Naive thymus-derived CD4-positive, alpha-beta T cell (primary cell): ENCODE results near the gene IL36A. TPM values are rescaled to one million over a fixed set of nuclear protein-coding genes. Genes with fewer than 3 reads are reported as not detected.
A peak's percentile ranks its signal among the peaks of the same experiment; 100 is the strongest.

ENCODE experiments used
- ATAC-seq: fragments of 150-1000 bp; cut with Tn5 transposase; 2 replicates; pipeline ENCODE4 v1.10.0; 2021; ENCODE audit warnings: mild to moderate bottlenecking, moderate library complexity
- CTCF ChIA-PET: fragments of 350-600 bp; sonication (Branson Sonifier 250); formaldehyde crosslinking; loops from one replicate; lab custom pipeline; 2021; ENCODE audit warnings: antibody characterized with exemption; lab: Charles Lee
- POLR2A ChIA-PET: fragments of 350-600 bp; sonication (Branson Sonifier 250); formaldehyde crosslinking; loops from one replicate; lab custom pipeline; 2021; ENCODE audit warnings: antibody characterized with exemption, inconsistent platforms; lab: Charles Lee
- DNase-seq, 9 donors: peaks; one replicate each; pipeline versions ENCODE4 v3.0.0 to v3.0.0-alpha.2; 2020 to 2022; ENCODE audit warnings: mixed read lengths in 1 of 9
- H3K27ac ChIP-seq: one replicate; pipeline ENCODE4 v1.7.0; 2013; ENCODE audit warnings: mild to moderate bottlenecking, low read depth, low read length, moderate library complexity
- H3K27me3 ChIP-seq, 2 donors: one replicate each; pipeline ENCODE4 v1.7.0; 2013; ENCODE audit warnings: low read length in 2 of 2, mild to moderate bottlenecking in 2 of 2, moderate library complexity in 2 of 2; ENCODE audit not compliant: control insufficient read depth in 2 of 2, insufficient read depth in 2 of 2
- H3K36me3 ChIP-seq, 3 experiments: 1 replicate in 2 of 3; 2 replicates in 1 of 3; pipeline ENCODE4 v1.7.0; 2013; ENCODE audit warnings: low read length in 3 of 3, mild to moderate bottlenecking in 3 of 3, moderate library complexity in 1 of 3; ENCODE audit not compliant: insufficient read depth in 3 of 3, control insufficient read depth in 2 of 3
- H3K4me1 ChIP-seq, 2 donors: one replicate each; pipeline ENCODE4 v1.7.0; 2013; ENCODE audit warnings: low read length in 2 of 2, mild to moderate bottlenecking in 2 of 2, moderate library complexity in 1 of 2; ENCODE audit not compliant: control insufficient read depth in 2 of 2, insufficient read depth in 2 of 2
- H3K4me3 ChIP-seq: 2 replicates; pipeline ENCODE4 v1.7.0; 2013; ENCODE audit warnings: mild to moderate bottlenecking, low read length
- H3K9me3 ChIP-seq, 3 experiments: 1 replicate in 2 of 3; 2 replicates in 1 of 3; pipeline ENCODE4 v1.7.0; 2013; ENCODE audit warnings: low read length in 3 of 3; ENCODE audit not compliant: control insufficient read depth in 2 of 3
- H3K27ac Mint-ChIP-seq, 9 donors: one replicate each; pipeline ENCODE4 v1.8.0; 2020 to 2022; ENCODE audit warnings: mixed read lengths in 9 of 9, mild to moderate bottlenecking in 8 of 9, moderate library complexity in 5 of 9, inconsistent platforms in 2 of 9
- H3K27me3 Mint-ChIP-seq, 5 donors: one replicate each; pipeline ENCODE4 v1.8.0; 2021 to 2022; ENCODE audit warnings: mixed read lengths in 5 of 5, mild to moderate bottlenecking in 1 of 5
- H3K36me3 Mint-ChIP-seq, 5 donors: one replicate each; pipeline ENCODE4 v1.8.0; 2020 to 2022; ENCODE audit warnings: mixed read lengths in 5 of 5, mild to moderate bottlenecking in 3 of 5, inconsistent platforms in 1 of 5
- H3K4me1 Mint-ChIP-seq, 7 donors: one replicate each; pipeline ENCODE4 v1.8.0; 2020 to 2022; ENCODE audit warnings: mixed read lengths in 7 of 7, mild to moderate bottlenecking in 3 of 7, inconsistent platforms in 1 of 7
- H3K4me3 Mint-ChIP-seq, 10 donors: one replicate each; pipeline ENCODE4 v1.8.0; 2020 to 2022; ENCODE audit warnings: mild to moderate bottlenecking in 10 of 10, mixed read lengths in 10 of 10, moderate library complexity in 6 of 10, inconsistent platforms in 2 of 10
- H3K9me3 Mint-ChIP-seq, 11 donors: one replicate each; pipeline ENCODE4 v1.8.0; 2020 to 2022; ENCODE audit warnings: mixed read lengths in 11 of 11, mild to moderate bottlenecking in 4 of 11, inconsistent platforms in 1 of 11, moderate library complexity in 1 of 11
- intact Hi-C, 2 donors: fragments of 100-400 bp; cut with micrococcal nuclease; formaldehyde crosslinking; loops; one replicate each; pipeline ENCODE4 v1.15.1; 2023
- polyA plus RNA-seq, 2 donors: library from polyadenylated mRNA; unstranded; fragments of 300-500 nt; fragmentation: Illumina TruSeq; gene quantifications; one replicate each; pipeline ENCODE4 v1.2.3, GENCODE V29; 2021
- total RNA-seq, 6 experiments: library from RNA in 5 of 6; stranded (reverse) in 5 of 6; gene quantifications; 1 replicate in 5 of 6; 2 replicates in 1 of 6; pipeline ENCODE4 v1.2.3 and lab custom pipeline; 2021 to 2026

The IL36A gene
- total and polyA plus RNA-seq, 7 experiments from 2014 or later, result 0.44 to 1.8 (median 1.5) TPM; not detected in 1

DNA sequence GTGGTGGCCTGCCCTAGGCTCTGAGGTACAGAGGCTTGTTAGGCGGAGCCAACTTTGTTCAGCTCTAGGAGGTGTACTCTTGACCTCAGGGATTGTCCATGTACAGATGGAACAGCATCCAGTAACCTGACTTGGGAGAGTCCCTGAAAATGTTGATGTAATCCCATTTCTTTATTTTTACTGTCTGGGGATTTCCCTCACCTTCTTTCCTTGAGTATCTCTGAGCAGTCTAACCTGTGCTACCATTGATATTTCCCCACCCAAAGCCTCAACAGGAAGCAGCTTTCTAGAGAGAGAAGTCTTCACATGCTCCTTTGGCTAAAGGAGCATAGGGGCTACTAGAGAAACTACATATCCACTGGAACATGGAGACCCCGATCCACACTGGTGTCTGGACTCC, 10.4 kb downstream of the IL36A start:
- ATAC-seq, result no peak
- H3K27ac Mint-ChIP-seq, result peak overlapping the region in 1 of 9 donors; percentile 80
- H3K27ac ChIP-seq, result no peak overlapping the region
- H3K4me3 Mint-ChIP-seq, result peak overlapping the region in 1 of 10 donors; percentile 21
- peaks cover 0 to 34% (median 20%) of the 10 kb centered on the region in 7 donors for H3K4me1 Mint-ChIP-seq
- peaks cover 5 to 12% (median 7%) of the 10 kb centered on the region in 5 donors for H3K36me3 Mint-ChIP-seq
- H3K27me3 Mint-ChIP-seq, result peaks cover 0 to 53% (median 5%) of the 10 kb centered on the region in 5 donors
- CTCF ChIA-PET, result interaction anchor here (1.2 kb wide), 1 partner anchor 64 kb away, joined by 4 read pairs; no protein-coding TSS in a partner anchor
- no peak overlapping the region for H3K4me3 ChIP-seq
- H3K9me3 Mint-ChIP-seq, result peaks cover 0 to 24% (median 6%) of the 10 kb centered on the region in 11 donors
- POLR2A ChIA-PET, result interaction anchor here (0.7 kb wide), 1 partner anchor 23 kb away, joined by 3 read pairs; no protein-coding TSS in a partner anchor
- peaks cover 0 to 3% of the 10 kb centered on the region in 2 donors for H3K27me3 ChIP-seq
- no peaks in the 10 kb centered on the region for H3K36me3 ChIP-seq
- peak in 1 of 9 donors; percentile 7 for DNase-seq
- H3K4me1 ChIP-seq, result peaks cover 0 to 8% of the 10 kb centered on the region in 2 donors
- intact Hi-C loops, result loop anchor here in 1 of 2 donors (2.0 to 5.0 kb wide), 2 partner anchors 19 to 33 kb away; no protein-coding TSS in a partner anchor
- no peaks in the 10 kb centered on the region for H3K9me3 ChIP-seq

- Mint-ChIP-seq H3K27me3 (peaks cover 0 to 43% (median 5%) of the 10 kb centered on the region in 5 donors), H3K36me3 (peaks cover 2 to 12% (median 7%) of the 10 kb centered on the region in 5 donors), H3K27ac (no peak overlapping the region), H3K9me3 (peaks cover 0 to 20% (median 6%) of the 10 kb centered on the region in 11 donors), H3K4me3 (no peak overlapping the region), H3K4me1 (peaks cover 0 to 34% (median 20%) of the 10 kb centered on the region in 7 donors)
- Histone ChIP-seq H3K27me3 (peaks cover 0 to 3% of the 10 kb centered on the region in 2 donors), H3K4me3 (no peak overlapping the region), H3K4me1 (peaks cover 0 to 8% of the 10 kb centered on the region in 2 donors), H3K27ac (no peak overlapping the region), H3K36me3 (no peaks in the 10 kb centered on the region), H3K9me3 (no peaks in the 10 kb centered on the region)
- ATAC-seq (no peak), DNase-seq (no peak)
- POLR2A ChIA-PET, result no interaction called here
- CTCF ChIA-PET, result no interaction called here
- intact Hi-C loops, result loop anchor here in 1 of 2 donors (5.0 kb wide), 1 partner anchor 36 kb away; no protein-coding TSS in a partner anchor
These were observed 13.2 kb downstream of the IL36A start for GRCh38 chr2:113018509-113018908.

DNA sequence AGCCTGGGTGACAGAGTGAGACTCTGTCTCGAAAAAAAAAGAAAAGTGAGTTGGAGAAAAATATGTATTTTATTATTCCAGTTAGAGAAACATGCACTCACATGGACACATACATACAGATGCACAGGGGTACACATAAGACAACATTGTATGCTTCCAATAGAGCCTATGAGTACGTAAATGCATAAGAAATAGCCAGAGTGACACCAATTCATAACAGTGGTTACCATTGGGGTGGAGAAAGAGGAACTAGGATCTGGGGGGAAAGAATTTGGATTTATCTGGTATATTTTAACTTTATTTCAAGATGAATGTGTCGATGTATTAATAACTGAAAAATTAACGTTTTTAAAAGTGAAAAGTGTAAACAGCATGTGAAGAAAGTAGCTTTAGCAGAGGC, 16.1 kb downstream of the IL36A start:
- peaks cover 0 to 20% (median 6%) of the 10 kb centered on the region in 11 donors for H3K9me3 Mint-ChIP-seq
- H3K27me3 Mint-ChIP-seq, result peaks cover 0 to 60% (median 9%) of the 10 kb centered on the region in 5 donors
- no peak overlapping the region for H3K4me3 ChIP-seq
- no peak for ATAC-seq
- H3K4me1 ChIP-seq, result no peaks in the 10 kb centered on the region
- no peak for DNase-seq
- H3K9me3 ChIP-seq, result no peaks in the 10 kb centered on the region
- H3K36me3 Mint-ChIP-seq, result peaks cover 2 to 12% (median 7%) of the 10 kb centered on the region in 5 donors
- H3K27me3 ChIP-seq, result peaks cover 0 to 3% of the 10 kb centered on the region in 2 donors
- intact Hi-C loops, result no loop called here
- no peak overlapping the region for H3K27ac Mint-ChIP-seq
- no peak overlapping the region for H3K27ac ChIP-seq
- no peaks in the 10 kb centered on the region for H3K36me3 ChIP-seq
- H3K4me3 Mint-ChIP-seq, result no peak overlapping the region
- peaks cover 0 to 17% (median 5%) of the 10 kb centered on the region in 7 donors for H3K4me1 Mint-ChIP-seq
- ChIA-PET POLR2A (no interaction called here), CTCF (no interaction called here)

DNA sequence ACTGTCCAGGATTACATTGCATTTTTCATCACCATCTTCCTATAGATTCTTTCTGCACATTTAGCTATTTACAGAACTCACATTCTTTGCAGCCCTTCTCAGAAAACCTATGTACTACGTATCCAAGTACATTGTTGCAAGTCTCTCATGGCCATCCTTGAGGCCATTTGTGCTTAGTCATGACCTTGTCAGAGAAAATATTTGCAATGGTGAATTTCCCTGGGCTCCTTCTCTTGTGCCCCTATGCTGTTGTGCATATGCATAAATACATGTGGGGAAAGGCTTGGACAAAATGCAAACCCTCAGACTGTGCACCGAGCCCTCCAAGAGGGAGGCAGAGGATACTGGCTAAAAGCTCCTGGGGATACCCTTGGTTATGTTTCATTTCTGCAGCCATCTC, 19.5 kb downstream of the IL36A start:
- ChIA-PET CTCF (no interaction called here), POLR2A (interaction anchor here (0.6 kb wide), 1 partner anchor 27 kb away, joined by 3 read pairs; no protein-coding TSS in a partner anchor)
- Mint-ChIP-seq H3K4me1 (peaks cover 0 to 5% (median 0%) of the 10 kb centered on the region in 7 donors), H3K4me3 (no peak overlapping the region), H3K27ac (no peak overlapping the region), H3K9me3 (peaks cover 0 to 4% (median 0%) of the 10 kb centered on the region in 11 donors), H3K27me3 (peaks cover 0 to 58% (median 7%) of the 10 kb centered on the region in 5 donors), H3K36me3 (no peaks in the 10 kb centered on the region)
- Histone ChIP-seq H3K4me3 (no peak overlapping the region), H3K9me3 (no peaks in the 10 kb centered on the region), H3K4me1 (no peaks in the 10 kb centered on the region), H3K36me3 (no peaks in the 10 kb centered on the region), H3K27ac (no peak overlapping the region), H3K27me3 (no peaks in the 10 kb centered on the region)
- no peak for DNase-seq
- ATAC-seq, result no peak
- intact Hi-C loops, result no loop called here

GRCh38 chr2:113025737-113026136, 20.5 kb downstream of the IL36A start:
- DNase-seq, result no peak
- Mint-ChIP-seq H3K27me3 (peaks cover 0 to 62% (median 7%) of the 10 kb centered on the region in 5 donors), H3K9me3 (peaks cover 0 to 3% (median 0%) of the 10 kb centered on the region in 11 donors), H3K4me3 (no peak overlapping the region), H3K4me1 (peaks cover 0 to 5% (median 0%) of the 10 kb centered on the region in 7 donors), H3K36me3 (no peaks in the 10 kb centered on the region), H3K27ac (no peak overlapping the region)
- H3K9me3 ChIP-seq, result no peaks in the 10 kb centered on the region
- H3K36me3 ChIP-seq, result no peaks in the 10 kb centered on the region
- no peaks in the 10 kb centered on the region for H3K4me1 ChIP-seq
- no peak overlapping the region for H3K4me3 ChIP-seq
- no peak overlapping the region for H3K27ac ChIP-seq
- ChIA-PET POLR2A (no interaction called here), CTCF (no interaction called here)
- H3K27me3 ChIP-seq, result no peaks in the 10 kb centered on the region
- intact Hi-C loops, result no loop called here
- ATAC-seq, result no peak

DNA sequence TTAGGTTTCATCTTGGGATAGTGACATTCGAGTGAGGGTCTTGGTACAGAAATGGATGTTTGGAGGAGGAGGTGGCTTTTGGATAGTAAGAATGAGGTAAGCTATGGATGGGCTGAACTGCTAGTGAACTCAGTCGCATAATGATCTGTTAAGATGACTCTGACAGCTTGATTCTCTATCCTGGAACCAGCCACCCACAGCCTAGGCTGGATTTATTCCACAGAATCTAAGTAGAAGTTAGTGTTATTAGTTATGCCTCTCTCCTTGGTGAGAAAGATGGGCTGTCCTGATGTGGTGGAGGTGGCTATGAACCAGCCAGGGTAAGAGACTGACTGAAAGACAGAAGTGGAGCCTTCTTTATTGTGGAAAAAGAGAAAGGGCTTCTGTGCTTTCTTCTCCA, 22.4 kb downstream of the IL36A start:
- H3K27ac ChIP-seq, result no peak overlapping the region
- CTCF ChIA-PET, result no interaction called here
- intact Hi-C loops, result no loop called here
- Mint-ChIP-seq H3K9me3 (peaks cover 0 to 3% (median 0%) of the 10 kb centered on the region in 11 donors), H3K27me3 (peaks cover 0 to 68% (median 7%) of the 10 kb centered on the region in 5 donors), H3K27ac (no peak overlapping the region), H3K4me3 (no peak overlapping the region), H3K36me3 (no peaks in the 10 kb centered on the region), H3K4me1 (peaks cover 0 to 7% (median 0%) of the 10 kb centered on the region in 7 donors)
- POLR2A ChIA-PET, result interaction anchor here (1.3 kb wide), 1 partner anchor 41 kb away, joined by 4 read pairs; no protein-coding TSS in a partner anchor
- H3K27me3 ChIP-seq, result no peaks in the 10 kb centered on the region
- no peaks in the 10 kb centered on the region for H3K9me3 ChIP-seq
- H3K4me3 ChIP-seq, result no peak overlapping the region
- no peaks in the 10 kb centered on the region for H3K36me3 ChIP-seq
- ATAC-seq (no peak), DNase-seq (no peak)
- no peaks in the 10 kb centered on the region for H3K4me1 ChIP-seq
